ENCODE measurements around the gene CEMIP.

GRCh38 chr15:81000144-81000623 lies 221.0 kb downstream of the CEMIP start:
- no peak for TF ChIP-seq POLR2AphosphoS5 (IDR thresholded peaks at IDR 0.05)
- TF ChIP-seq, protein P1, sequence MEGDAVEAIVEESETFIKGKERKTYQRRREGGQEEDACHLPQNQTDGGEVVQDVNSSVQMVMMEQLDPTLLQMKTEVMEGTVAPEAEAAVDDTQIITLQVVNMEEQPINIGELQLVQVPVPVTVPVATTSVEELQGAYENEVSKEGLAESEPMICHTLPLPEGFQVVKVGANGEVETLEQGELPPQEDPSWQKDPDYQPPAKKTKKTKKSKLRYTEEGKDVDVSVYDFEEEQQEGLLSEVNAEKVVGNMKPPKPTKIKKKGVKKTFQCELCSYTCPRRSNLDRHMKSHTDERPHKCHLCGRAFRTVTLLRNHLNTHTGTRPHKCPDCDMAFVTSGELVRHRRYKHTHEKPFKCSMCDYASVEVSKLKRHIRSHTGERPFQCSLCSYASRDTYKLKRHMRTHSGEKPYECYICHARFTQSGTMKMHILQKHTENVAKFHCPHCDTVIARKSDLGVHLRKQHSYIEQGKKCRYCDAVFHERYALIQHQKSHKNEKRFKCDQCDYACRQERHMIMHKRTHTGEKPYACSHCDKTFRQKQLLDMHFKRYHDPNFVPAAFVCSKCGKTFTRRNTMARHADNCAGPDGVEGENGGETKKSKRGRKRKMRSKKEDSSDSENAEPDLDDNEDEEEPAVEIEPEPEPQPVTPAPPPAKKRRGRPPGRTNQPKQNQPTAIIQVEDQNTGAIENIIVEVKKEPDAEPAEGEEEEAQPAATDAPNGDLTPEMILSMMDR (IDR thresholded peaks at IDR 0.05): no peak

Data from breast epithelium (tissue), 3 donors.